Mucosa of descending colon (tissue), 3 donors: Measurements from ENCODE around the gene RWDD3. TPM values are rescaled to one million over a fixed set of nuclear protein-coding genes. Genes with fewer than 3 reads are reported as not detected.

ENCODE experiments used
- ATAC-seq: fragments of 200-7000 bp; cut with Tn5 transposase; one replicate; pipeline ENCODE4 v1.9.1; 2020; ENCODE audit warnings: mild to moderate bottlenecking, moderate library complexity
- DNase-seq, 3 donors: peaks; one replicate each; pipeline ENCODE4 v3.0.0-alpha.2; 2020
- H3K36me3 ChIP-seq: fragments of 200-600 bp; one replicate; pipeline ENCODE4 v1.8.0; 2021; ENCODE audit warnings: low read depth, mild to moderate bottlenecking
- H3K4me1 ChIP-seq: fragments of 200-600 bp; one replicate; pipeline ENCODE4 v1.8.0; 2021; ENCODE audit warnings: low read depth, mild to moderate bottlenecking
- H3K4me3 ChIP-seq: fragments of 200-600 bp; one replicate; pipeline ENCODE4 v1.8.0; 2021; ENCODE audit warnings: mild to moderate bottlenecking
- H3K9me3 ChIP-seq: fragments of 200-600 bp; one replicate; pipeline ENCODE4 v1.8.0; 2021; ENCODE audit warnings: mild to moderate bottlenecking
- intact Hi-C, 2 donors: fragments of 100-400 bp; cut with DNase I in 1 of 2; cut with micrococcal nuclease in 1 of 2; formaldehyde crosslinking; loops; one replicate each; pipeline versions ENCODE4 v1.11.0 to v1.11.1; 2022; cut with DNase I, micrococcal nuclease
- total RNA-seq, 3 donors: library from RNA; stranded (reverse); fragmentation: NEBNext Ultra II Directional in 2 of 3; extraction: Animal tissue kit (Norgen Biotek cat#: 25700) in 2 of 3; gene quantifications; one replicate each; pipeline versions ENCODE4 v1.2.1 to v1.2.4, GENCODE V29; 2021 to 2023
- TF ChIP-seq, protein P1 (sequence below): fragments of 200-600 bp; IDR thresholded peaks from one replicate; pipeline ENCODE4 v1.8.0; 2022; ENCODE audit warnings: antibody characterized with exemption, mild to moderate bottlenecking
- donor health status: DM: no; HTN: no; CAD: no; lungs with moderate emphysema.
- donor health status: DM: no; HTN: no; CAD: no.
- donor health status: DM: no; HTN: yes; CAD: no.

Gene RWDD3
- total RNA-seq, 3 donors from 2014 or later: 14.2 to 16.9 (median 15.5) TPM

DNA sequence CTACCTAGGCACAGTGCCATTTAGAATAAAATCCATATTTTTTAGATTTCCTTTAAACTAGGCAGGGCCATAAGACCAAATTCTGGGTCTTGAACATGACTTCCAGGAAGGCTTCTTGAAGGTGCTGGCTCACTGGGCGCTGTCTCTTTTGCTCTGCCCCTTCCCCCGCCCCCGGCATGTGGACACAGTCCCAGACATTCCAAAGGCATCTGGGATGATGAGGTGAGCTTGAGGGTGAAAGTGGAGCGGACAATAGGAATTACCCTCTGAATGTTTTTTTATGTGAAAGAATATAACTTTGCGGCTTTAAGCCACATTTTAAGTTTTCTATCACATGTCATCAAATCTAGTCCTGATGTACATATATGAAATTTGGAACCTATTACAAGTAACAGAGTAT is 29.4 kb downstream of the RWDD3 start:
- H3K9me3 ChIP-seq: no peaks in the 10 kb centered on the region
- no peaks in the 10 kb centered on the region for H3K4me1 ChIP-seq
- TF ChIP-seq, protein P1, sequence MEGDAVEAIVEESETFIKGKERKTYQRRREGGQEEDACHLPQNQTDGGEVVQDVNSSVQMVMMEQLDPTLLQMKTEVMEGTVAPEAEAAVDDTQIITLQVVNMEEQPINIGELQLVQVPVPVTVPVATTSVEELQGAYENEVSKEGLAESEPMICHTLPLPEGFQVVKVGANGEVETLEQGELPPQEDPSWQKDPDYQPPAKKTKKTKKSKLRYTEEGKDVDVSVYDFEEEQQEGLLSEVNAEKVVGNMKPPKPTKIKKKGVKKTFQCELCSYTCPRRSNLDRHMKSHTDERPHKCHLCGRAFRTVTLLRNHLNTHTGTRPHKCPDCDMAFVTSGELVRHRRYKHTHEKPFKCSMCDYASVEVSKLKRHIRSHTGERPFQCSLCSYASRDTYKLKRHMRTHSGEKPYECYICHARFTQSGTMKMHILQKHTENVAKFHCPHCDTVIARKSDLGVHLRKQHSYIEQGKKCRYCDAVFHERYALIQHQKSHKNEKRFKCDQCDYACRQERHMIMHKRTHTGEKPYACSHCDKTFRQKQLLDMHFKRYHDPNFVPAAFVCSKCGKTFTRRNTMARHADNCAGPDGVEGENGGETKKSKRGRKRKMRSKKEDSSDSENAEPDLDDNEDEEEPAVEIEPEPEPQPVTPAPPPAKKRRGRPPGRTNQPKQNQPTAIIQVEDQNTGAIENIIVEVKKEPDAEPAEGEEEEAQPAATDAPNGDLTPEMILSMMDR: no peak
- intact Hi-C loops: no loop called here
- H3K4me3 ChIP-seq: no peak overlapping the region
- ATAC-seq: no peak
- no peak for DNase-seq
- H3K36me3 ChIP-seq: no peaks in the 10 kb centered on the region

DNA sequence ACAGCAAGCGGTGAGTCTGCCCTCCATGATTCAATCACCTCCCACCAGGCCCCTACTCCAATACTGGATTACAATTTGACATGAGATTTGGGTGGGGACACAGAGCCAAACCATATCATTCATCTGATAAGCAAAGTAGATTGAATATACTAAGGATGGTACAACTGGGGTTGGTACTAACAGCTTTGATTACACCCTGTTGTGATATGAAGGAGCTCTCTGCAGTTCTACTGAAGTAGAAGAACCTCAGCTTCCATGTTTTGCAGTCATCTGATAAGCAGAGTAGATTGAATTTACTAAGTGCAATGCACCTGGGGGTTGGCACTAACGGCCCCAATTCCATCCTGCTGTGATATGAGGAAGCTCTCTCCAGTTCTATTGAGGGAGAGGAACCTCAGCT is 31.1 kb downstream of the RWDD3 start:
- no peaks in the 10 kb centered on the region for H3K36me3 ChIP-seq
- H3K9me3 ChIP-seq: no peaks in the 10 kb centered on the region
- ATAC-seq: no peak
- H3K4me3 ChIP-seq: no peak overlapping the region
- TF ChIP-seq, protein P1: no peak
- intact Hi-C loops: no loop called here
- no peaks in the 10 kb centered on the region for H3K4me1 ChIP-seq
- DNase-seq: no peak

DNA sequence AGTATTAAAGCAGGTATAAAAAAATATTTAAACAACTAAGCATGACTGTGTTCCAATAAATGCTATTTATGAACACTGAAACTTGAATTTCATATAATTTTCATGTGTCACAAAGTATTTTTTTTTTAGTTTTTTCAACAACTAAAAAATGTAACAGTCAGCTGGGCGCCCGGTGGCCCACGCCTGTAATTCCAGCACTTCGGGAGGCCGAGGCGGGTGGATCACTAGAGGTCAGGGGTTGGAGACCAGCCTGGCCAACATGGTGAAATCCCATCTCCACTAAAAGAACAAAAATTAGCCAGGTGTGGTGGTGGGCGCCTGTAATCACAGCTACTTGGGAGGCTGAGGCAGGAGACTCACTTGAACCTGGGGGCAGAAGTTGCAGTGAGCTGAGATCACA is 42.4 kb downstream of the RWDD3 start:
- H3K36me3 ChIP-seq: no peaks in the 10 kb centered on the region

DNA sequence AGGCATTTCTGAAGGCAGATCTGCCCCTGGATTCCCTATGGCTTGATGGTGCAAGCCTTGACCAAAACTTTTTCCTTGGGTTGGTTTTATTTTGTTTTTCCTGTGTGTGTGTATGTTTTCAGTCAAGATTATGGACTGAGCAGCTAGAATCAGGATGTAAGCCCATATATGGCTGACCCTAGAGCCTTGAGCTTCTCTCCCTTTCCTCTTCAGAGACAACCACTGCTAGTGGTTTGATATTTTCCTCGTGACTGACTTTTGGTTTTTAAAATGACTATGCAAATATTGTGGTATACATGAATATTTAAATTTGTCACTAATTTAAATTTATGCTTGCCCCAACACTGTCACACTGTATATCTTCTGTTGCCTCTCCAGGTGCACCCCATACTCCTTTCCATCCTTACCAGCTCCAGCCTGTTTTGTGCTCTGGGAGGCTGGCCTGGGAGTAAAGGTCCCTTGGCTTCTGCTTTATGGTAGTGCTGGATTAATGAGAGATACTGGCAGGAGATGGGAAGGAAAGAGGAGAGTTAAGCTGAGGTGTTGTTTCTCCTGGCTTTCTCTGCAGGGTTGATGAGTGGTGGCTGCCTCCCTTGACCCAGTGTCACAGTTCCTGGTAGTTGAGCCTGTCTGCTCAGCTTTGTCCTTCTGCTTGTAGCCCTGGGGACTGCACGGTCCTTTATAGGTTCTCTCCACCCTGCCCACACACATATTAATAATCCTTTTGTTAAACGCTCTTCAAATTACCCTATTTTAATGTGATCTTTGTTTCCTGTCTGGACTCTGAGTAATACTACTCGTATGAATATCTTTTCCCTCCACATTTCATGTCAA is 44.4 kb downstream of the RWDD3 start:
- Histone ChIP-seq H3K4me3 (no peak overlapping the region), H3K9me3 (no peaks in the 10 kb centered on the region), H3K4me1 (no peaks in the 10 kb centered on the region), H3K36me3 (no peaks in the 10 kb centered on the region)
- ATAC-seq (no peak), DNase-seq (no peak)
- TF ChIP-seq, protein P1: no peak
- intact Hi-C loops: no loop called here

More for the DNA sequence above, 42.4 kb downstream of the RWDD3 start:
- ATAC-seq (no peak), DNase-seq (no peak)
- TF ChIP-seq, protein P1: no peak
- Histone ChIP-seq H3K4me1 (no peaks in the 10 kb centered on the region), H3K4me3 (no peak overlapping the region), H3K9me3 (no peaks in the 10 kb centered on the region)
- intact Hi-C loops: no loop called here

DNA sequence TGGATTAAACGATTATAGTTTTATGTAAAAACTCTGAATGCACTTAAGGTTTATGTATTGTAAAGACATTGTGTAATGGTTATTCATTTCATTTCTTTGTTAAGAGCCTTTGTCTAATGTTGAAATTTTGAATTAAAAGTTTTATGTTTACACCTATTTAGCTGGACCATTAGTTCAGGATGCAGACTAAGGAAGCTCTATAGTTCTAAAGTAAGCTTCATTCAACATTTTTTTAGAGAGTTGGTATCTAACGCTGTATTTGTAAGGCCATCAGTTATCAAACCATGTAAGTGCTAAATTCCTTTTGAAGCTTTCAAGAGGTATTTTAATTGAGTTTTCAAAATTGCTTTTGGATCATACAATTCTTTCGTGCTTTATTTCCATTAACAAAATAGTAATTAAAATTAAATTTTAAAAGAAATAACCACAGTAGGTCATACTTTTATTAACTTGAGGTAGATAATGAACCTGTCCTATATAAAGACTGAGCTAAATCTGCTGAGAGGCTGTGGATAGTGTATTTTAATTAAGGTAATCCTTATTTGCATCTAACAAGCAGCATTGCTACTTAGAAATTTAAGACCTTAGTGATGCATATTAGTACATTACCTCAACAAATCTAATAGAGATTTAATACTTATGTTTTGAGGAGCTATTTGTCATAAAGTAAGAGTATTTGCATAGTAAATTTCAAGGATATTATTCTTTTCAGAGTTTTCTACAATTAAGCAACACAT is 47.9 kb downstream of the RWDD3 start:
- intact Hi-C loops: no loop called here
- ATAC-seq (no peak), DNase-seq (no peak)
- Histone ChIP-seq H3K36me3 (no peaks in the 10 kb centered on the region), H3K4me3 (no peak overlapping the region), H3K9me3 (no peaks in the 10 kb centered on the region), H3K4me1 (no peaks in the 10 kb centered on the region)
- TF ChIP-seq, protein P1: no peak
